Measurements from ENCODE around the gene C16orf90. TPM values are rescaled to one million over a fixed set of nuclear protein-coding genes. Genes with fewer than 3 reads are reported as not detected.

C16orf90 gene
- total RNA-seq, 1 donor from 2014 or later: not detected

GRCh38 chr16:3511286-3512180 is 16.2 kb upstream of the C16orf90 start:
- Mint-ChIP-seq H3K4me1 (ENCODE audit: unreplicated experiment) (no peaks in the 10 kb centered on the region), H3K27me3 (no peaks in the 10 kb centered on the region), H3K4me3 (no peak overlapping the region), H3K27ac (no peak overlapping the region), H3K36me3 (peaks cover 29% of the 10 kb centered on the region), H3K9me3 (no peaks in the 10 kb centered on the region)
- no peak for DNase-seq (ENCODE audit: extremely low spot score, unreplicated experiment)
- no peak for TF ChIP-seq CTCF (conservative IDR thresholded peaks at IDR 0.05)

- Mint-ChIP-seq H3K4me3 (no peak overlapping the region), H3K27me3 (no peaks in the 10 kb centered on the region), H3K9me3 (no peaks in the 10 kb centered on the region), H3K27ac (no peak overlapping the region), H3K4me1 (ENCODE audit: unreplicated experiment) (no peaks in the 10 kb centered on the region), H3K36me3 (peaks cover 32% of the 10 kb centered on the region)
- DNase-seq (ENCODE audit: extremely low spot score, unreplicated experiment): no peak
- TF ChIP-seq CTCF (conservative IDR thresholded peaks at IDR 0.05): no peak
Measured at GRCh38 chr16:3510416-3510815, 15.1 kb upstream of the C16orf90 start.

GRCh38 chr16:3509470-3509928 is 14.2 kb upstream of the C16orf90 start:
- Mint-ChIP-seq H3K4me1 (ENCODE audit: unreplicated experiment) (no peaks in the 10 kb centered on the region), H3K9me3 (no peaks in the 10 kb centered on the region), H3K27me3 (no peaks in the 10 kb centered on the region), H3K36me3 (peaks cover 32% of the 10 kb centered on the region), H3K27ac (no peak overlapping the region), H3K4me3 (no peak overlapping the region)
- no peak for DNase-seq (ENCODE audit: extremely low spot score, unreplicated experiment)
- no peak for TF ChIP-seq CTCF (conservative IDR thresholded peaks at IDR 0.05)

GRCh38 chr16:3508736-3509135 is 13.4 kb upstream of the C16orf90 start:
- Mint-ChIP-seq H3K9me3 (no peaks in the 10 kb centered on the region), H3K4me3 (no peak overlapping the region), H3K36me3 (peaks cover 28% of the 10 kb centered on the region), H3K27me3 (no peaks in the 10 kb centered on the region), H3K4me1 (ENCODE audit: unreplicated experiment) (peaks cover 2% of the 10 kb centered on the region), H3K27ac (no peak overlapping the region)
- TF ChIP-seq CTCF (conservative IDR thresholded peaks at IDR 0.05): no peak
- no peak for DNase-seq (ENCODE audit: extremely low spot score, unreplicated experiment)

GRCh38 chr16:3503523-3503922 is 8.2 kb upstream of the C16orf90 start:
- DNase-seq (ENCODE audit: extremely low spot score, unreplicated experiment): no peak
- peaks cover 25% of the 10 kb centered on the region for H3K4me1 Mint-ChIP-seq (ENCODE audit: unreplicated experiment)
- H3K4me3 Mint-ChIP-seq: peak overlapping the region; percentile 72
- no peak for TF ChIP-seq CTCF (conservative IDR thresholded peaks at IDR 0.05)
- peaks cover 12% of the 10 kb centered on the region for H3K36me3 Mint-ChIP-seq
- peak overlapping the region; percentile 36 for H3K27ac Mint-ChIP-seq
- no peaks in the 10 kb centered on the region for H3K9me3 Mint-ChIP-seq
- H3K27me3 Mint-ChIP-seq: peaks cover 3% of the 10 kb centered on the region
